Transverse colon (tissue), 4 donors: ENCODE results near the gene CYP8B1. TPM values are rescaled to one million over a fixed set of nuclear protein-coding genes. Genes with fewer than 3 reads are reported as not detected.

Experiments used
- DNase-seq: peaks from one replicate; pipeline ENCODE4 v3.0.0-alpha.2; 2019
- H3K27ac ChIP-seq, 4 donors: fragments of 200-600 bp; sonication (generic); 2 replicates each; pipeline ENCODE4 v1.5.1; 2016 to 2018; ENCODE audit warnings: inconsistent platforms in 4 of 4
- H3K27me3 ChIP-seq: fragments of 200-600 bp; sonication (generic); 2 replicates; pipeline ENCODE4 v1.5.1; 2017; ENCODE audit warnings: inconsistent platforms
- H3K36me3 ChIP-seq, 4 donors: fragments of 200-600 bp; sonication (generic); 2 replicates each; pipeline ENCODE4 v1.5.1; 2017 to 2019; ENCODE audit warnings: inconsistent platforms in 4 of 4
- H3K4me1 ChIP-seq, 4 donors: fragments of 200-600 bp; sonication (generic); 2 replicates each; pipeline ENCODE4 v1.5.1; 2017 to 2020; ENCODE audit warnings: inconsistent platforms in 4 of 4
- H3K4me3 ChIP-seq, 4 donors: fragments of 200-600 bp; sonication (generic); 1 replicate in 1 of 4; 2 replicates in 3 of 4; pipeline versions ENCODE4 v1.5.1 to v1.6.1; 2017 to 2019; ENCODE audit warnings: inconsistent platforms in 4 of 4
- H3K9me3 ChIP-seq, 2 donors: fragments of 200-600 bp; sonication (generic); 2 replicates each; pipeline ENCODE4 v1.5.1; 2017 to 2019; ENCODE audit warnings: inconsistent platforms in 2 of 2
- EP300 ChIP-seq: sonication (generic); formaldehyde crosslinking; IDR thresholded peaks from one replicate; pipeline ENCODE4 v1.6.1; 2017; ENCODE audit warnings: antibody characterized with exemption, low read depth
- POLR2A ChIP-seq: fragments of 450-650 bp; IDR thresholded peaks from one replicate; pipeline ENCODE4 v1.6.1; 2016; ENCODE audit warnings: antibody characterized with exemption, mild to moderate bottlenecking, moderate library complexity
- POLR2AphosphoS5 ChIP-seq, 3 donors: sonication (generic); formaldehyde crosslinking; IDR thresholded peaks; one replicate each; pipeline ENCODE4 v1.6.1; 2016; ENCODE audit warnings: antibody characterized with exemption in 3 of 3
- WGBS, 2 donors: methylation state at CpG; one replicate each; pipeline ENCODE4 v1.1.5; 2018; ENCODE audit warnings: low coverage in 1 of 2; 5-methylcytosine and 5-hydroxymethylcytosine counted together
- in situ Hi-C, 4 donors: fragments of 200-750 bp; cut with MboI; loops; one replicate each; pipeline versions ENCODE4 v1.15.0 to v1.15.1; 2017; ENCODE audit warnings: low sequenced_read_pairs in 3 of 4, low pct_ligation_motif_present in 1 of 4, low pct_unique_long_range_greater_than_20kb in 1 of 4
- intact Hi-C: fragments of 100-400 bp; cut with DNase I; formaldehyde crosslinking; loops from one replicate; pipeline ENCODE4 v1.15.1; 2023; ENCODE audit warnings: low total_unique reads
- total RNA-seq, 4 donors: library from RNA; depleted of rRNA; stranded (reverse); fragments of >200 nt; gene quantifications; one replicate each; pipeline ENCODE4 v1.1.0, GENCODE V29; 2016
- TF ChIP-seq, protein P1 (sequence below), 5 experiments: fragments of 200-600 bp in 3 of 5; fragments of 450-650 bp in 2 of 5; sonication (generic) in 3 of 5; IDR thresholded peaks; 1 replicate in 2 of 5; 2 replicates in 3 of 5; pipeline ENCODE4 v1.5.1; 2016 to 2017; ENCODE audit warnings: antibody characterized with exemption in 5 of 5, inconsistent platforms in 3 of 5, mild to moderate bottlenecking in 2 of 5, moderate library complexity in 1 of 5

CYP8B1 gene
- total RNA-seq, 4 donors from 2014 or later = not detected

DNA sequence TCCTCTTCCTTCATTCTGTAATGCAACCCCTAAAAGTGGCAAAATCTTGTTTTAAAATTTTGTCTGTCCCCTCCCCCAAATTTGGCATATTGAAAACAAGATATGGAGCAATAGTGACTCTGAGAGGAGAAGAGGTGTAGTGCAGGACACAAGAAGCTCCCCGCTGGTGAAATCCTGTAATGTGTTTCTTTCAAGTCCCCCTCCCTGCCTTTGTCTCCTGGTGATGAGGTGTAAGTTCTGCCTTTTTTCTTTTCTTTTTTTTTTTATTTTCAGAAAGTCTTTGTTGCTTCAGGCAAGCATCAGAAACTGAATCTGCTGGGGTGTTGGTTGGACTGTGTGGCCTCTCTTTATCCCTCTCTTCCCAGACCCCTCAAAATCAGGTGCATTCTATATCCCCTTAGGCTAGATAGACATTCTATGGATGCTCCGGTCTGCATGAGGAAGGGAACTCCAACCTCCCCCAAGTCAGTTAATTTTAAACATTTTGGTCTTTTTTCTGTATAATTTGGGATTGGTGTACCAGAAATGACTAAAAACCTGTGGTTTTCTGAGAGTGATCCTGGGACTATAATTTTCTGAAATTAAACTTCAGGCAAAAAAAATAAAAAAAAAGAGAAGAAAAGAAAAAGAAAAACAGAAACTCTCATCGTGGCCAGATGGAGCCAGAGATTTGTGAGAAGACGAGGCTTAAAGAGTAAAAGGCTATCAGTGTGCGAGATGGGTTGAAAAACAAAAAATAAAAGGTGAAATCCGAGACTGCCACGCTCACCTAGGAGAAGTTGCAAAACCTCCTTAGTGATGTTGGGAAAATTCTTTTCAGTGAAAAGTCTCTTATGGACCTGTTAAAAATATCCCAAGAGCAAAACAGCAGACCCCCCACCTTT lies 45.0 kb downstream of the CYP8B1 start:
- no peaks in the 10 kb centered on the region for H3K27me3 ChIP-seq
- no peak overlapping the region for H3K4me3 ChIP-seq
- in situ Hi-C loops (loop anchor here in 1 of 4 donors (10.0 kb wide), 1 partner anchor 46 kb away; no protein-coding TSS in a partner anchor), intact Hi-C loops (no loop called here)
- peaks cover 0 to 43% (median 23%) of the 10 kb centered on the region in 4 donors for H3K4me1 ChIP-seq
- TF ChIP-seq, protein P1, sequence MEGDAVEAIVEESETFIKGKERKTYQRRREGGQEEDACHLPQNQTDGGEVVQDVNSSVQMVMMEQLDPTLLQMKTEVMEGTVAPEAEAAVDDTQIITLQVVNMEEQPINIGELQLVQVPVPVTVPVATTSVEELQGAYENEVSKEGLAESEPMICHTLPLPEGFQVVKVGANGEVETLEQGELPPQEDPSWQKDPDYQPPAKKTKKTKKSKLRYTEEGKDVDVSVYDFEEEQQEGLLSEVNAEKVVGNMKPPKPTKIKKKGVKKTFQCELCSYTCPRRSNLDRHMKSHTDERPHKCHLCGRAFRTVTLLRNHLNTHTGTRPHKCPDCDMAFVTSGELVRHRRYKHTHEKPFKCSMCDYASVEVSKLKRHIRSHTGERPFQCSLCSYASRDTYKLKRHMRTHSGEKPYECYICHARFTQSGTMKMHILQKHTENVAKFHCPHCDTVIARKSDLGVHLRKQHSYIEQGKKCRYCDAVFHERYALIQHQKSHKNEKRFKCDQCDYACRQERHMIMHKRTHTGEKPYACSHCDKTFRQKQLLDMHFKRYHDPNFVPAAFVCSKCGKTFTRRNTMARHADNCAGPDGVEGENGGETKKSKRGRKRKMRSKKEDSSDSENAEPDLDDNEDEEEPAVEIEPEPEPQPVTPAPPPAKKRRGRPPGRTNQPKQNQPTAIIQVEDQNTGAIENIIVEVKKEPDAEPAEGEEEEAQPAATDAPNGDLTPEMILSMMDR (IDR thresholded peaks at IDR 0.05) = peak; percentile 40 to 80 (median 56)
- TF ChIP-seq POLR2A = no peak
- peak overlapping the region in 2 of 4 donors; percentile 75 to 82 for H3K27ac ChIP-seq
- no peaks in the 10 kb centered on the region for H3K9me3 ChIP-seq
- WGBS, 2 donors = 40 to 49% methylated on average over 7 of the region's 7 CpGs
- DNase-seq = no peak
- no peaks in the 10 kb centered on the region for H3K36me3 ChIP-seq

- DNase-seq = no peak
- intact Hi-C loops = no loop called here
- peaks cover 0 to 43% (median 23%) of the 10 kb centered on the region in 4 donors for H3K4me1 ChIP-seq
- 48 to 75% methylated on average over 3 to 5 of the region's 5 CpGs for WGBS, 2 donors
- no peak overlapping the region for H3K4me3 ChIP-seq
- no peaks in the 10 kb centered on the region for H3K36me3 ChIP-seq
- no peaks in the 10 kb centered on the region for H3K27me3 ChIP-seq
- in situ Hi-C loops = loop anchor here in 1 of 4 donors (10.0 kb wide), 1 partner anchor 45 kb away; no protein-coding TSS in a partner anchor
- peak overlapping the region; percentile 74 to 82 (median 78) for H3K27ac ChIP-seq
- no peaks in the 10 kb centered on the region for H3K9me3 ChIP-seq
- TF ChIP-seq EP300 (no peak), POLR2A (no peak)
- TF ChIP-seq, protein P1 (IDR thresholded peaks at IDR 0.05) = no peak
Observed at GRCh38 chr3:42829628-42830436, 45.8 kb downstream of the CYP8B1 start.

DNA sequence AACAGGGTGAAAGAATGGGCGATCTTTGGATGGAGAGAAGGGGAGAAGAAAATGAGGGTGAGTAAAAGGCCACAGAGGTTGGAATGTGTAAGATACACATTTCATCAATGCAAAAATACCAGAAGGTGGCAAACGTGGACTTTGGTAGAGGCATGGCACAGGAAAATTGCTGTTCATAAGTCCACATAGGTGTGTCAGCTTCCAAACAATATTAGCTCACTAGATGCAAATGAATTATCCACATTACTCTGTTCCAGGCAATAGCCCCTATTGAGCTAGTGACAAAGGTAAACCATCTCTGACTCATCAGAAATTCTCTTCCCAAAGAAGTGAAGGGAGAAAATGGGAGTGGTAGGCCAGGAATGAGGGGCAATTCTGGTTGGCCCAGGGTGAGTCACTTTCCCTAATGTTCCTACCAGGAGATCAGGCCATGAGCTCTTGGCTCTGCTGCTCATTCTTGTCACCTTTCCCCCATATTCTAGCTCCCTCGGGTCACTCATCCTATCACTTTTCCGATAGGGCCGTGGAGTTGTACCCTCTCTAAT lies 46.5 kb downstream of the CYP8B1 start:
- Histone ChIP-seq H3K9me3 (no peaks in the 10 kb centered on the region), H3K27me3 (no peaks in the 10 kb centered on the region), H3K36me3 (no peaks in the 10 kb centered on the region), H3K4me1 (peaks cover 0 to 43% (median 23%) of the 10 kb centered on the region in 4 donors), H3K4me3 (no peak overlapping the region), H3K27ac (peak overlapping the region; percentile 76 to 86 (median 82))
- WGBS, 2 donors = 51 to 69% methylated on average over 2 to 5 of the region's 5 CpGs
- intact Hi-C loops (no loop called here), in situ Hi-C loops (no loop called here)
- peak; percentile 74 for DNase-seq
- TF ChIP-seq EP300 (peak; percentile 27), POLR2A (no peak), POLR2AphosphoS5 (IDR thresholded peaks at IDR 0.05) (peak in 2 of 3 donors; percentile 71 to 79)

DNA sequence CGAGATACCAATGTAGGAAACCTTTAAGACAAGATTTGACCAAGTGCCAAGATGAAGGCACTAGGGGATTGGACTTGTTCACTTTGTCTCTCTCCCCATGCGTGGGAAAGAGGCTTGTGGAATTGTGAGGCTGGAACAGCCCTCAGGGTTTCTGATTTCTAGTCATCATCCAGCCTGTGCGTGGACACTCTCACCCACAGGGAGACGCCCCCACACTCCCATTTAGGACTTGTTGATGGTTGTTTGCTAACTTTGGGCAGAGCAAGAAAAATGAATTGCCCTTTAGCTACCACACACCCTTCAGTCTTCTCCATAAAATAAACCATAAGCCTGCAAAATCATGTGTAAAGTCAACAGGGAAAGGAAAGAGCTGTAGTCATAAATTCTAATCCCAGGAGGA lies 48.0 kb downstream of the CYP8B1 start:
- peak in 2 of 3 donors; percentile 36 to 69 for TF ChIP-seq POLR2AphosphoS5 (IDR thresholded peaks at IDR 0.05)
- TF ChIP-seq, protein P1 (IDR thresholded peaks at IDR 0.05) = no peak
- Histone ChIP-seq H3K4me3 (no peak overlapping the region), H3K36me3 (no peaks in the 10 kb centered on the region), H3K27ac (peak overlapping the region; percentile 74 to 86 (median 80)), H3K27me3 (no peaks in the 10 kb centered on the region), H3K4me1 (peaks cover 0 to 53% (median 23%) of the 10 kb centered on the region in 4 donors), H3K9me3 (no peaks in the 10 kb centered on the region)
- in situ Hi-C loops (no loop called here), intact Hi-C loops (no loop called here)
- WGBS, 2 donors = 40% methylated on average over 4 of the region's 4 CpGs; no CpG with 5 or more reads in 1 of the 2 donors
- DNase-seq = peak; percentile 76
